Measurements from ENCODE around the gene GABRB1.

Gene GABRB1

GRCh38 chr4:47109379-47109778, 78.0 kb downstream of the GABRB1 start:
- no peak for DNase-seq (ENCODE audit: insufficient read length, low spot score)
- FAIRE-seq = no peak

DNA sequence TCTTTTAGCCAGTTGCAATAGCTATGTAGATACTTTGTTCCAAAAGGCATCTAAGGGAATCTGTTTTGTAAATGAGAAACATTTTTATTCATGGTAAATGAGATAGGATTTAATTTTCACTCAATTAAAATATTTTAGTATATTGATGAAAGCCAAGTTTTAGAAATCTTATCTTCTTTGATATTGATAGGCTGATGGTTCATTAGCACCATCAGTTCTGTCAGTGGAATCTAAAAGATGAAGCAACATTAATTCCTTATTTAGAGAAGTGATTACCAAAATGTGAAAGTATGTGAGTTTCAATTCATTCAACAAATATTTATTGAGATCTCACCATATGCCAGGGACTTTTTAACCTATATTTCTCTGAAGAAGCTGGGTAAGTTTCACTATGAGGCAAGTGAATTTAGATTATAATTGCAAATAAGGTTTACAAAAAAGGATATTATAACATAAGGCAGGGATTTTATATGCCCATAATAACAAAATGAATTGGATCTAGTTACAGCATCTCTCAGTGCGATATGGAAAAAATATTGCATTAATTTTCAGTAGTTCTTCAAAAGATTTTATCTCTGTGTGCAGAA, 79.3 kb downstream of the GABRB1 start:
- DNase-seq (ENCODE audit: insufficient read length, low spot score) (no peak), FAIRE-seq (no peak)

DNA sequence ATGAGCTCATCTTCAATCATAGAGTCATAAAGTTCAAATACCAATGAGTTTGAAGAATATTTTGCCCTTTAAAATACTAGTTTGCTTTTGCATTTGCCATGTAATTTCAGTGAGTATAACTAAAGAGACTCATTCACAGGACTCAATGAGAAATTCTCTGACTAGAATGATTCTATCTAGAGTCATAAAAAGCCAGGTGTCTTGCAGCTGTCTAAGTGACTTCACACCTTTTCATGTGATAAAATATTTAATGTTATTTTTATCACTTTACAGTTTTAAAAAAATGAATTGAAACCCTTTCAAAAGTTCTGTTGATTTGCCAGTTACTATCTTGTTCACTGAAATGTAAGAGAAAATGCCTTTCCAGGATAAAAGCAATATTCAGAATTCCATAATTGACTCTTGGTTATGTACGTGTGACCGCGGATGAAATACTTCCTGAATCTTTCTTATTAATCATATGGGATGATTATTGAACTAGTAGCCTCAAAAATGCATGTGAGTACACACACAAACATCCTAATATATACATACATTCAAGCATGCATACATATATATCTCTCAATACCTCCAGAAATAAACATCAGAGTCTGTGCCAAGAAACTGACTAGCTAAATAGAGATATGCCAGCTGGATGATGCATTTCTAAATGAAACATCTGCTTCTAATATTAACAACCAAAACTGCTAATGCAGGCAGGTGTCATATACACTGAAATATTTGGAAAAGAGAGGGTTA, 87.0 kb downstream of the GABRB1 start:
- DNase-seq (ENCODE audit: insufficient read length, low spot score) = no peak
- FAIRE-seq = no peak

- DNase-seq (ENCODE audit: insufficient read length, low spot score) (no peak), FAIRE-seq (no peak)
Observed at GRCh38 chr4:47120783-47121182, 89.4 kb downstream of the GABRB1 start.

- FAIRE-seq (peak; percentile 92), DNase-seq (ENCODE audit: insufficient read length, low spot score) (peak; percentile 49)
Observed at GRCh38 chr4:47122592-47123291, 91.4 kb downstream of the GABRB1 start.

GRCh38 chr4:47128991-47129390, 97.6 kb downstream of the GABRB1 start:
- no peak for DNase-seq (ENCODE audit: insufficient read length, low spot score)
- no peak for FAIRE-seq

DNA sequence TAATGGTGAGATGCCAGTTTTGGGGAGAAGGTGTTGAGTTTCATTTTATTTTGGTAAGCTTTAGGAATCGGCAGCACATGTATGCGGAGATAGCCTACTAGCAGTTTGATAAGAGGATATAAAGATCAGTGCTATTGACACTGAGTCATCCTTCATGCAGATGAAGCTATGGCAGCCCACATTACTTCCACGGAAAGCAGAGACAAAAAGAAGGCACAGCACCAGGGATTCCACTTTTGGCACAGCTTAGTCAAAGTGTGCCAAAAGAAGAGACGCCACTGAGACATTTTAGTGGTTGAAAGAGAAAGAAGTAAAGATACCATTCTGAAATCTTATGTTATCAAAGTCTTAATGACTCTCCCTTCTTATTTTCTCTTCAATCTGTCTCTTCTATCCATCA, 103.8 kb downstream of the GABRB1 start:
- FAIRE-seq = no peak
- no peak for DNase-seq (ENCODE audit: insufficient read length, low spot score)

DNA sequence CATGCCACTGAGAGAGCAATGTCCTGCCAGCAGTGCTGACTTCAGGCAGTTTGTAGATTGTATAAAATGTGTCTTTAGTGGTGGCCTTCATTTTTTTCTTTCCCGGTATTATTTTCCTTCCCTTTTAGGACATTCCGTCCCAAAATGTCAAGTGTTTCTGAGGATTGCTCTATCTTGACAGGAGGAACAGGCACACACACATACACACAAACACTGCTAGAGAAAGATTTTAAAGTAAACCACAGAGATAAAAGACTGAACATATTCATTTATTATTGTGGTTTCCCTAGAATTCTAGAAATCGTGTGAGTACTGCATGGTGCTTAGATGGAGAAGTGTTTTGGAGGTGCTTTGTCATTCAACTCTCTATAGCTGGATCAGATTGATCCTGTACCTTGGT, 111.9 kb downstream of the GABRB1 start:
- no peak for FAIRE-seq

DNA sequence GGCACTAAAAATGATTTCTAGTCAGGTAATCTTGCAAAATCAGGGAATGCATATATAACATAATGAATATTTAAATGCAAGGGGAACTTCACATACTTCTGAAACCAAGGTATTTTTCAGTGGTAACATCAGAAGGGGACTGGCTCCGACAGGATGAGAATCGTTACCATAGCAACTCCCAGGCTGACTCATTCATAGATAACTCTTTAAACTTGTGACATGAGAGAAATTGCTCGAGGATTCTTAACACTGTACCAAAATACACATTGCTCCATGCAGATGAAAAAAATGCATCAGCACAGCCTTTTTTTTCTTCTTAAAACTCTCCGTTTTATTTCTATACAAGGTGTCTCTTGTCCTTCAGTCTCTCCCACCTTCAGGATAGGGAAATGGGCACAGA, 114.3 kb downstream of the GABRB1 start:
- FAIRE-seq (peak; percentile 96), DNase-seq (ENCODE audit: insufficient read length, low spot score) (peak; percentile 4)

More for the DNA sequence above, 111.9 kb downstream of the GABRB1 start:
- DNase-seq (ENCODE audit: insufficient read length, low spot score) = no peak

DNA sequence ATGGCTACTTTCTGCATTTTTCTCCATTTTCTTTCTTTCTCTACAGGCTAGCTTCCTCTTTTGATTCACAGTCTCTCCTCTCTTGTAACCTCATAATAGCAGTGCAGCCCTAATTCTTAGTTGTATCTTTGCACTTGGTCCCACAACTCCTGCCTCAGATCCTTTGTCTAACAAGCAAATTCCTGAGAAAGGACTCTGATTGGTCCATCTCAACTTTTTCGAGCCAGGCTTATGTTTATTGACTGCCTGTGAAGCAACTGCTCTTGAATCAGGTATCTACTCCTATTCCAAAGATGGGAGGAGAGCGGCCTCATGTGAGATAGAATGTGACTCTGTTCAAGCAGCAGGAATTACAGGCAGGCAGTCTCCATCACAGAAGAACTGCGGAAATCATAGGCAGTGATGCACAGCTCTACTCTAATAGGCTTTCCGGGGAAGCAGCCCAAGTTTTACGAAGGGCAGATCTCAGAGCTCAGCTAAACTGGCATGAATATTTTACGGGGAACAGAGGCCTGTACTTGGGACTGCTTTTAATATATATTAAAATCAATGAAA, 123.5 kb downstream of the GABRB1 start:
- FAIRE-seq (no peak), DNase-seq (ENCODE audit: insufficient read length, low spot score) (no peak)

DNA sequence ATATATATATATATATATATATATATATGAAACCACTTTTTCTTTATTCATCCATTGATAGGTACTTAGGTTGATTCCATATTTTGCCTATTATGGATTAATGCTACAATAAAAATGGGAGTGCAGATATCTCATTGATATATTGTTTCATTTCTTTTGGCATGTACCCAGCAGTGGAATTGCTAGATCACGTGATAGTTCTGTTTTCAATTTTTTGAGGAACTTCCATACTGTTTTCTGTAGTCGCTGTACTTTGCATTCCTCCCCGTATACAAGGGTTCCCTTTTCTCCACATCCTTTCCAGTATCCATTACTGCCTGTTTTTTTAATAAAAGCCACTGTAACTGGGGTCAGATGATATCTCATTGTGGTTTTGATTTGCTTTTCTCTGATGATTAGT, 124.6 kb downstream of the GABRB1 start:
- FAIRE-seq (no peak), DNase-seq (ENCODE audit: insufficient read length, low spot score) (no peak)

DNA sequence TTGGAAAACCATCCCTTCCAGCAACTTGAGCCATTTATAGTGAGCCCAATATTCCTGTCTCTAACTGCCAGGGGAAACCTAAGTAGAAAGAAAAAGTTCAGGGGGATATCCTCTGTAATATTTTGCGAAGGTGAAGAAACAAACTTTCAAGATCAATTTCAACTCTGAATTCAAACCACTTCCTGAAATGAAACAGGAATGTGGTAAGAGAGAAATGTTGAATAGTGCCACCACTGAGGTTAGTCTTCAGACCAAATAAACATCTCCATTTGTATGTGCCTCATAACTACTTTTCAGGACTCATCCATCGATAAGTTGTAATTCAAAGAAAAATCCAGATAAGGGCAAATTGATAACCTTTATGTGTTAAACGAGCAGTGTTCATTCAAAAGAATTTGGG, 128.7 kb downstream of the GABRB1 start:
- DNase-seq (ENCODE audit: insufficient read length, low spot score) = no peak
- FAIRE-seq = no peak

DNA sequence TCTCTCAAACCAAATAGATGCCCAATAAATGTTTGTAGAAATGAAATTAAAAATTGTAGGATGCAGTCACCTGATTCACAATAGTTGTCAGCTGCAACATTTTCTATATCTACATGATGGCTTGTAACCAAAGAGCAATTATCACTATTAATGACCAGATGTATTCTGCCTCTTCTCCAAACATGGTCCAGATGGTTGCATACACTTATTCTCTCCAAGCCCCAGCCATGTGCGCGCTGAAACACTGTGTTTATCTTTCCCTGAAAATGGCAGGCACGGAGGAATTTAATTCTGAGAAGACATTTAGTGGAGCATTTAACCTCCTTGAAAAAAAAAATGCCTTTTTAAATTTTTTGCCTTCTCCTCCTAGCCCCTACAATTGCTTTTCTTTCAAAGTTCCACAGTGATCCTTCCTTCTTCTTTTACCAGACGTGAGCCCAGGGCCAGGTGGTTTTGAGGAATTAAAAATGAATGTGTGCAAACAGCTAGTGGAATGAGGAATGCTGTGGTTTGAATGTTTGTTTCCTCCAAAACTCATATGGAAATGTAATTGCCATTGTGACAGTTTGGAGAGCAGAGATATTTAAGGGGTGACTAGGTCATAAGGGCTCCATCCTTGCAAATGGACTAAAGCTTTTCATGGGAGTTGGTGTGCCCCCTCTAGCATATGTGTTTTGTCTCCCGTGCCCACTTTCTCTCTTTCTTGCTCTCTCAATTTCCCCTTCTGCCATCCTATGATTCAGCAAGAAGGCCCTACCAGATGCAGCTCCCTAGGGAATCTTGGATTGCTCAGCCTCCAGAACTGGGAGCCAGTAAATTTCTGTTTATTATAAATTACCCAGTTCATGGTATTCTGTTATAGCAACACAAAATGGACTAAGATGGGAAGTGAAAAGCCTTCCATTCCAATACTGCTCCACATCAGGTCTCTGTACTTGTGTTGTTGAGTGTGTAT, 136.0 kb downstream of the GABRB1 start:
- no peak for DNase-seq (ENCODE audit: insufficient read length, low spot score)
- no peak for FAIRE-seq

DNA sequence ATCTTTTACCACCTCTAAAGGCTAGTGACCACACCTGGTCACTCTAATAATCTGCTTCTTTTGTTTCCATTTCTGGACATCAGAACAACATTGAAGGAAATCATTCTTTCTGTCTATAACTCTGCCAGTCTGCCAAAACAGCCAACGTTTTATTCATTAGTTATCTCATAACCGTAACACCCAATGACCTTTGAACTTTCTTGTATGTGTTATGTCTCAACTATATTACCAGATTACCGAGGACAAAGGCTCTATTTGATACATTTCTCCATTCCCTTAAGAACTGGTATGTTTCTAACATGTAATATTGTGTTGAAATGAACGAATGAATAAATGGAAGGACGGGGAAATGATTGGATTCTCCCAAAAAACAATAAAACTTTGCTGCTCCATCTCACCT, 152.7 kb downstream of the GABRB1 start:
- DNase-seq (ENCODE audit: insufficient read length, low spot score) (no peak), FAIRE-seq (no peak)

DNA sequence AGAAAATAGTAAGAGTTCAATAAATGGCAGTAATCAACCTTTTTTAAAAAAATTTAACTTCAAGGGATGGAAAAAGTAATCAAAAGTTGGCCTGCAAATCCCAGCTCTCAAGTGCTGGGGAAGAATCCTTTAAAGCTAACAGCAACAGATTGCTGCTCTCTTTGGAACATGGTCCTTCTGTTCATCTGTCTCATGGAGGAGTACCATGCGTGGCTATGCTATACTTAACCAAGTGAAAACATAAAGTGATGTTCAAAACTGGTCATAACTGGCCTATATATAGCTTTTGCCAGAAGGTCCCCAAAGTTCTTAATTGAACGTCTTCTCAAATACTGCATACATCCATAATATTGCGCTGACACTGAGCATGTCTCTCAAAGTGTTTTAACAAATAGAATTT, 154.4 kb downstream of the GABRB1 start:
- DNase-seq (ENCODE audit: insufficient read length, low spot score) = no peak
- no peak for FAIRE-seq

- FAIRE-seq = no peak
Observed at GRCh38 chr4:47187608-47188007, 156.2 kb downstream of the GABRB1 start.

GRCh38 chr4:47193179-47193578, 161.8 kb downstream of the GABRB1 start:
- no peak for DNase-seq (ENCODE audit: insufficient read length, low spot score)
- FAIRE-seq = no peak

More at GRCh38 chr4:47187608-47188007, 156.2 kb downstream of the GABRB1 start:
- DNase-seq (ENCODE audit: insufficient read length, low spot score) = no peak

- FAIRE-seq (no peak), DNase-seq (ENCODE audit: insufficient read length, low spot score) (no peak)
Observed at GRCh38 chr4:47194036-47194737, 162.8 kb downstream of the GABRB1 start.

DNA sequence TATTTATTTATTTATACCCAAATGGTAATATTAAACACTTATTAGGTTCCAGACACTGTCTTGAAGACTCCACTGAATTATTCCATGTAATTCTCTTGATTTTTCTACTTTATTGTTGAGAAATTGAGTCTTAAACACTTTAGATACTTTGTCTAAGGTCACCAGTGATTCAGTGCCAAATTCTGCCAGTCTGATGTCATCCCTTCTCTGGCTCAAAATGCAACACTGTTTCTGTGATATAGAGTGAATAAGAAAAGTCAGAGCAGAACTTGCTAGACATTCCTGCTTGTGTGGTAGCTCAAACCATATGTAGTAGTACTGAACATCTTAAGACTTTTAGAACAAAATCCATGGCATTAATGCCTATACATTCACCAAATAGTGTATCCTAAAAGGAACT, 164.3 kb downstream of the GABRB1 start:
- no peak for DNase-seq (ENCODE audit: insufficient read length, low spot score)
- no peak for FAIRE-seq

GRCh38 chr4:47198791-47199190, 167.4 kb downstream of the GABRB1 start:
- FAIRE-seq (no peak), DNase-seq (ENCODE audit: insufficient read length, low spot score) (no peak)
